ENCODE data around the gene DACT3.

The DACT3 gene

GRCh38 chr19:46674416-46675178 lies 13.6 kb upstream of the DACT3 start:
- no peak for DNase-seq (ENCODE audit: low read depth, low spot score)
- no peak overlapping the region for H3K4me3 ChIP-seq (ENCODE audit: low read depth, low read length)
- ChIA-PET CTCF (interaction anchor here (0.6 to 7.0 kb wide), 6 partner anchors 10 to 60 kb away, joined by 3 to 39 read pairs (median 4); no protein-coding TSS in a partner anchor), POLR2A (no interaction called here)
- TF ChIP-seq CTCF (IDR thresholded peaks at IDR 0.05; ENCODE audit: insufficient read depth, low read length, missing control alignments): no peak

GRCh38 chr19:46670813-46671212 lies 9.8 kb upstream of the DACT3 start:
- POLR2A ChIA-PET: interaction anchor here (0.5 kb wide), 1 partner anchor 40 kb away, joined by 3 read pairs; no protein-coding TSS in a partner anchor
- no peak for TF ChIP-seq CTCF (IDR thresholded peaks at IDR 0.05; ENCODE audit: insufficient read depth, low read length, missing control alignments)
- CTCF ChIA-PET: interaction anchor here (3.0 kb wide), 1 partner anchor 9 kb away, joined by 33 read pairs; the partner anchor contains the start of gene DACT3
- no peak for DNase-seq (ENCODE audit: low read depth, low spot score)
- H3K4me3 ChIP-seq (ENCODE audit: low read depth, low read length): no peak overlapping the region

- DNase-seq (ENCODE audit: low read depth, low spot score): no peak
- no peak for TF ChIP-seq CTCF (IDR thresholded peaks at IDR 0.05; ENCODE audit: insufficient read depth, low read length, missing control alignments)
- no peak overlapping the region for H3K4me3 ChIP-seq (ENCODE audit: low read depth, low read length)
- CTCF ChIA-PET: interaction anchor here (15.3 kb wide), 1 partner anchor 55 kb away, joined by 685 read pairs; no protein-coding TSS in a partner anchor
- POLR2A ChIA-PET: no interaction called here
Observed at GRCh38 chr19:46668662-46669061, 7.7 kb upstream of the DACT3 start.

GRCh38 chr19:46665072-46665471 lies 4.1 kb upstream of the DACT3 start:
- ChIA-PET POLR2A (no interaction called here), CTCF (interaction anchor here (1.2 to 15.3 kb wide), 3 partner anchors 10 to 52 kb away, joined by 4 to 685 read pairs (median 94); no protein-coding TSS in a partner anchor)
- DNase-seq (ENCODE audit: low read depth, low spot score): no peak
- TF ChIP-seq CTCF (IDR thresholded peaks at IDR 0.05; ENCODE audit: insufficient read depth, low read length, missing control alignments): no peak
- H3K4me3 ChIP-seq (ENCODE audit: low read depth, low read length): no peak overlapping the region

- no peak for DNase-seq (ENCODE audit: low read depth, low spot score)
- ChIA-PET POLR2A (interaction anchor here (0.9 to 3.1 kb wide), 4 partner anchors 31 to 61 kb away, joined by 3 to 15 read pairs (median 5); partner anchors contain the start of gene CALM3), CTCF (interaction anchor here (0.7 to 15.3 kb wide), 32 partner anchors 8 to 178 kb away, joined by 3 to 685 read pairs (median 6); partner anchors contain the start of genes CALM3, FKRP, GNG8 and PTGIR)
- peak; percentile 91 for TF ChIP-seq CTCF (IDR thresholded peaks at IDR 0.05; ENCODE audit: insufficient read depth, low read length, missing control alignments)
- H3K4me3 ChIP-seq (ENCODE audit: low read depth, low read length): peak overlapping the region; percentile 58
Observed at GRCh38 chr19:46661735-46662592, 982 bp upstream of the DACT3 start.
